Neural cell (in vitro differentiated cells): ENCODE data around the gene NUCB2.

Source experiments
- MXI1 ChIP-seq: fragments of 450-650 bp; conservative IDR thresholded peaks from 2 replicates; pipeline ENCODE4 v1.6.1; 2014; ENCODE audit warnings: antibody characterized with exemption, mild to moderate bottlenecking; ENCODE audit not compliant: poor library complexity, severe bottlenecking
- TF ChIP-seq, protein P1 (sequence below): fragments of 450-650 bp; IDR thresholded peaks from 2 replicates; pipeline ENCODE4 v1.5.1; 2014; ENCODE audit warnings: antibody characterized with exemption, mild to moderate bottlenecking, moderate library complexity; ENCODE audit not compliant: poor library complexity, severe bottlenecking

DNA sequence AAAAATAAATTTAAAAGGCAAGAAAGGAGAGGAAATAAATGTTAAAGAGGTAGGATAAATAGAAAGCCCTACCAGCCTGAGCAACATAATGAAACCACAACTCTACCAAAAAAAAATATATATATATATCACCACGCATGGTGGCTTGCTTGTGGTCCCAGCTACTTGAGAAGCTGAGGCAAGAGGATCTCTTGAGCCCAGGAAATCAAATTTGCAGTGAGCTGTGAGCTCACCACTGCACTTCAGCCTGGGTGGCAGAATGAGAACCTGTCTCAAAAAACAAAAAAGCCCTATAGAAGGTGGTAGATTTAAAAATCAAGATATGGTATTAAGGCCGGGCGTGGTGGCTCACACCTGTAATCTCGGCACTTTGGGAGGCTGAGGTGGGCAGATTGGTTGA lies 10.5 kb downstream of the NUCB2 start:
- no peak for TF ChIP-seq MXI1
- TF ChIP-seq, protein P1, sequence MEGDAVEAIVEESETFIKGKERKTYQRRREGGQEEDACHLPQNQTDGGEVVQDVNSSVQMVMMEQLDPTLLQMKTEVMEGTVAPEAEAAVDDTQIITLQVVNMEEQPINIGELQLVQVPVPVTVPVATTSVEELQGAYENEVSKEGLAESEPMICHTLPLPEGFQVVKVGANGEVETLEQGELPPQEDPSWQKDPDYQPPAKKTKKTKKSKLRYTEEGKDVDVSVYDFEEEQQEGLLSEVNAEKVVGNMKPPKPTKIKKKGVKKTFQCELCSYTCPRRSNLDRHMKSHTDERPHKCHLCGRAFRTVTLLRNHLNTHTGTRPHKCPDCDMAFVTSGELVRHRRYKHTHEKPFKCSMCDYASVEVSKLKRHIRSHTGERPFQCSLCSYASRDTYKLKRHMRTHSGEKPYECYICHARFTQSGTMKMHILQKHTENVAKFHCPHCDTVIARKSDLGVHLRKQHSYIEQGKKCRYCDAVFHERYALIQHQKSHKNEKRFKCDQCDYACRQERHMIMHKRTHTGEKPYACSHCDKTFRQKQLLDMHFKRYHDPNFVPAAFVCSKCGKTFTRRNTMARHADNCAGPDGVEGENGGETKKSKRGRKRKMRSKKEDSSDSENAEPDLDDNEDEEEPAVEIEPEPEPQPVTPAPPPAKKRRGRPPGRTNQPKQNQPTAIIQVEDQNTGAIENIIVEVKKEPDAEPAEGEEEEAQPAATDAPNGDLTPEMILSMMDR = no peak
